SK-N-SH (cell line): ENCODE measurements around the gene ZDHHC14.

Experiments used
- CHD2 ChIP-seq: fragments of 150-350 bp; IDR thresholded peaks from 2 replicates; pipeline ENCODE4 v1.6.1; 2018; ENCODE audit warnings: low read length; ENCODE audit not compliant: partially characterized antibody
- EP300 ChIP-seq, 2 experiments: IDR thresholded peaks; 2 replicates each; pipeline versions ENCODE4 v1.4.0 to v1.6.1; 2012; ENCODE audit warnings: borderline replicate concordance in 1 of 2, low read depth in 1 of 2, low read length in 1 of 2
- EZH2phosphoT487 ChIP-seq: fragments of 200-600 bp; sonication (generic); IDR thresholded peaks from 2 replicates; pipeline ENCODE4 v1.6.1; 2017; ENCODE audit warnings: low read depth, mixed run types, mild to moderate bottlenecking, antibody characterized with exemption, moderate library complexity, borderline replicate concordance
- FOSL2 ChIP-seq: IDR thresholded peaks from 2 replicates; pipeline ENCODE4 v1.4.0; 2012; ENCODE audit warnings: low read depth, mild to moderate bottlenecking, moderate library complexity, borderline replicate concordance
- TF ChIP-seq, protein P1 (sequence below): IDR thresholded peaks from 2 replicates; pipeline ENCODE4; 2012
- TF ChIP-seq, protein P2 (sequence below): IDR thresholded peaks from 2 replicates; pipeline ENCODE4 v1.4.0; 2012; ENCODE audit warnings: low read depth, borderline replicate concordance
- TF ChIP-seq, protein P3 (sequence below): fragments of 200-600 bp; sonication (generic); IDR thresholded peaks from 2 replicates; pipeline ENCODE4 v1.6.1; 2017; ENCODE audit warnings: antibody characterized with exemption, mild to moderate bottlenecking, moderate library complexity
- TF ChIP-seq, protein P4 (sequence below): IDR thresholded peaks from 2 replicates; pipeline ENCODE4 v1.4.0; 2012; ENCODE audit warnings: low read depth, borderline replicate concordance
- TF ChIP-seq, protein P5 (sequence below): fragments of 150-350 bp; IDR thresholded peaks from 2 replicates; pipeline ENCODE4 v1.6.1; 2017; ENCODE audit warnings: antibody characterized with exemption, low read length, low read depth, borderline replicate concordance
- TF ChIP-seq, protein P6 (sequence below): IDR thresholded peaks from 2 replicates; pipeline ENCODE4 v1.6.1; 2012; ENCODE audit warnings: mild to moderate bottlenecking, low read depth, low read length, moderate library complexity
- TF ChIP-seq, protein P7 (sequence below): fragments of 150-350 bp; IDR thresholded peaks from 2 replicates; pipeline ENCODE4 v1.6.1; 2016; ENCODE audit warnings: mild to moderate bottlenecking, low read depth, low read length

DNA sequence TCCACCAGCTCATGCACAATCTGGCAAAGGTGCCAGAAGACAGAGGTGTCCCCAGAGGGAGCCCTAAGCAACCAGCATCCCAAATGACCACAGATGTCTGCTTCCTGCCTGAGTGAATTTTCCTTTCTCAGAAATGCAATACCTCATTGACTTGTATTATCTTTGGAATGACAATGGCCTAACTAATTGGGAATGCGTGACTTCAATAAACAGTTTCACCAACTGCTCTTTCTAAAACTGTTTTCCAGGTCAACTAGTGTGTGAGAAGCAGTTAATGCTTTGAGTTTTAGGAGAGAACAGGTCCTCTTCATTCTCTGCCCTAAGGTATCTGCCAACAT lies 333.1 kb downstream of the ZDHHC14 start:
- TF ChIP-seq CHD2, result no peak
- TF ChIP-seq, protein P1, sequence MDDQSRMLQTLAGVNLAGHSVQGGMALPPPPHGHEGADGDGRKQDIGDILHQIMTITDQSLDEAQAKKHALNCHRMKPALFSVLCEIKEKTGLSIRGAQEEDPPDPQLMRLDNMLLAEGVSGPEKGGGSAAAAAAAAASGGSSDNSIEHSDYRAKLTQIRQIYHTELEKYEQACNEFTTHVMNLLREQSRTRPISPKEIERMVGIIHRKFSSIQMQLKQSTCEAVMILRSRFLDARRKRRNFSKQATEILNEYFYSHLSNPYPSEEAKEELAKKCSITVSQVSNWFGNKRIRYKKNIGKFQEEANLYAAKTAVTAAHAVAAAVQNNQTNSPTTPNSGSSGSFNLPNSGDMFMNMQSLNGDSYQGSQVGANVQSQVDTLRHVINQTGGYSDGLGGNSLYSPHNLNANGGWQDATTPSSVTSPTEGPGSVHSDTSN, result no peak
- TF ChIP-seq, protein P2, sequence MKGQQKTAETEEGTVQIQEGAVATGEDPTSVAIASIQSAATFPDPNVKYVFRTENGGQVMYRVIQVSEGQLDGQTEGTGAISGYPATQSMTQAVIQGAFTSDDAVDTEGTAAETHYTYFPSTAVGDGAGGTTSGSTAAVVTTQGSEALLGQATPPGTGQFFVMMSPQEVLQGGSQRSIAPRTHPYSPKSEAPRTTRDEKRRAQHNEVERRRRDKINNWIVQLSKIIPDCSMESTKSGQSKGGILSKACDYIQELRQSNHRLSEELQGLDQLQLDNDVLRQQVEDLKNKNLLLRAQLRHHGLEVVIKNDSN, result no peak
- TF ChIP-seq, protein P3, sequence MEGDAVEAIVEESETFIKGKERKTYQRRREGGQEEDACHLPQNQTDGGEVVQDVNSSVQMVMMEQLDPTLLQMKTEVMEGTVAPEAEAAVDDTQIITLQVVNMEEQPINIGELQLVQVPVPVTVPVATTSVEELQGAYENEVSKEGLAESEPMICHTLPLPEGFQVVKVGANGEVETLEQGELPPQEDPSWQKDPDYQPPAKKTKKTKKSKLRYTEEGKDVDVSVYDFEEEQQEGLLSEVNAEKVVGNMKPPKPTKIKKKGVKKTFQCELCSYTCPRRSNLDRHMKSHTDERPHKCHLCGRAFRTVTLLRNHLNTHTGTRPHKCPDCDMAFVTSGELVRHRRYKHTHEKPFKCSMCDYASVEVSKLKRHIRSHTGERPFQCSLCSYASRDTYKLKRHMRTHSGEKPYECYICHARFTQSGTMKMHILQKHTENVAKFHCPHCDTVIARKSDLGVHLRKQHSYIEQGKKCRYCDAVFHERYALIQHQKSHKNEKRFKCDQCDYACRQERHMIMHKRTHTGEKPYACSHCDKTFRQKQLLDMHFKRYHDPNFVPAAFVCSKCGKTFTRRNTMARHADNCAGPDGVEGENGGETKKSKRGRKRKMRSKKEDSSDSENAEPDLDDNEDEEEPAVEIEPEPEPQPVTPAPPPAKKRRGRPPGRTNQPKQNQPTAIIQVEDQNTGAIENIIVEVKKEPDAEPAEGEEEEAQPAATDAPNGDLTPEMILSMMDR, result no peak
- TF ChIP-seq EP300 (IDR thresholded peaks at IDR 0.05; ENCODE audit: borderline replicate concordance in 1 of 2, low read depth in 1 of 2, low read length in 1 of 2), result no peak
- no peak for TF ChIP-seq EZH2phosphoT487
- TF ChIP-seq, protein P4, sequence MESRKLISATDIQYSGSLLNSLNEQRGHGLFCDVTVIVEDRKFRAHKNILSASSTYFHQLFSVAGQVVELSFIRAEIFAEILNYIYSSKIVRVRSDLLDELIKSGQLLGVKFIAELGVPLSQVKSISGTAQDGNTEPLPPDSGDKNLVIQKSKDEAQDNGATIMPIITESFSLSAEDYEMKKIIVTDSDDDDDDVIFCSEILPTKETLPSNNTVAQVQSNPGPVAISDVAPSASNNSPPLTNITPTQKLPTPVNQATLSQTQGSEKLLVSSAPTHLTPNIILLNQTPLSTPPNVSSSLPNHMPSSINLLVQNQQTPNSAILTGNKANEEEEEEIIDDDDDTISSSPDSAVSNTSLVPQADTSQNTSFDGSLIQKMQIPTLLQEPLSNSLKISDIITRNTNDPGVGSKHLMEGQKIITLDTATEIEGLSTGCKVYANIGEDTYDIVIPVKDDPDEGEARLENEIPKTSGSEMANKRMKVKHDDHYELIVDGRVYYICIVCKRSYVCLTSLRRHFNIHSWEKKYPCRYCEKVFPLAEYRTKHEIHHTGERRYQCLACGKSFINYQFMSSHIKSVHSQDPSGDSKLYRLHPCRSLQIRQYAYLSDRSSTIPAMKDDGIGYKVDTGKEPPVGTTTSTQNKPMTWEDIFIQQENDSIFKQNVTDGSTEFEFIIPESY, result no peak
- TF ChIP-seq, protein P5, sequence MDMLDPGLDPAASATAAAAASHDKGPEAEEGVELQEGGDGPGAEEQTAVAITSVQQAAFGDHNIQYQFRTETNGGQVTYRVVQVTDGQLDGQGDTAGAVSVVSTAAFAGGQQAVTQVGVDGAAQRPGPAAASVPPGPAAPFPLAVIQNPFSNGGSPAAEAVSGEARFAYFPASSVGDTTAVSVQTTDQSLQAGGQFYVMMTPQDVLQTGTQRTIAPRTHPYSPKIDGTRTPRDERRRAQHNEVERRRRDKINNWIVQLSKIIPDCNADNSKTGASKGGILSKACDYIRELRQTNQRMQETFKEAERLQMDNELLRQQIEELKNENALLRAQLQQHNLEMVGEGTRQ, result no peak
- TF ChIP-seq, protein P6, sequence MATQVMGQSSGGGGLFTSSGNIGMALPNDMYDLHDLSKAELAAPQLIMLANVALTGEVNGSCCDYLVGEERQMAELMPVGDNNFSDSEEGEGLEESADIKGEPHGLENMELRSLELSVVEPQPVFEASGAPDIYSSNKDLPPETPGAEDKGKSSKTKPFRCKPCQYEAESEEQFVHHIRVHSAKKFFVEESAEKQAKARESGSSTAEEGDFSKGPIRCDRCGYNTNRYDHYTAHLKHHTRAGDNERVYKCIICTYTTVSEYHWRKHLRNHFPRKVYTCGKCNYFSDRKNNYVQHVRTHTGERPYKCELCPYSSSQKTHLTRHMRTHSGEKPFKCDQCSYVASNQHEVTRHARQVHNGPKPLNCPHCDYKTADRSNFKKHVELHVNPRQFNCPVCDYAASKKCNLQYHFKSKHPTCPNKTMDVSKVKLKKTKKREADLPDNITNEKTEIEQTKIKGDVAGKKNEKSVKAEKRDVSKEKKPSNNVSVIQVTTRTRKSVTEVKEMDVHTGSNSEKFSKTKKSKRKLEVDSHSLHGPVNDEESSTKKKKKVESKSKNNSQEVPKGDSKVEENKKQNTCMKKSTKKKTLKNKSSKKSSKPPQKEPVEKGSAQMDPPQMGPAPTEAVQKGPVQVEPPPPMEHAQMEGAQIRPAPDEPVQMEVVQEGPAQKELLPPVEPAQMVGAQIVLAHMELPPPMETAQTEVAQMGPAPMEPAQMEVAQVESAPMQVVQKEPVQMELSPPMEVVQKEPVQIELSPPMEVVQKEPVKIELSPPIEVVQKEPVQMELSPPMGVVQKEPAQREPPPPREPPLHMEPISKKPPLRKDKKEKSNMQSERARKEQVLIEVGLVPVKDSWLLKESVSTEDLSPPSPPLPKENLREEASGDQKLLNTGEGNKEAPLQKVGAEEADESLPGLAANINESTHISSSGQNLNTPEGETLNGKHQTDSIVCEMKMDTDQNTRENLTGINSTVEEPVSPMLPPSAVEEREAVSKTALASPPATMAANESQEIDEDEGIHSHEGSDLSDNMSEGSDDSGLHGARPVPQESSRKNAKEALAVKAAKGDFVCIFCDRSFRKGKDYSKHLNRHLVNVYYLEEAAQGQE, result no peak
- no peak for TF ChIP-seq FOSL2
- TF ChIP-seq, protein P7, sequence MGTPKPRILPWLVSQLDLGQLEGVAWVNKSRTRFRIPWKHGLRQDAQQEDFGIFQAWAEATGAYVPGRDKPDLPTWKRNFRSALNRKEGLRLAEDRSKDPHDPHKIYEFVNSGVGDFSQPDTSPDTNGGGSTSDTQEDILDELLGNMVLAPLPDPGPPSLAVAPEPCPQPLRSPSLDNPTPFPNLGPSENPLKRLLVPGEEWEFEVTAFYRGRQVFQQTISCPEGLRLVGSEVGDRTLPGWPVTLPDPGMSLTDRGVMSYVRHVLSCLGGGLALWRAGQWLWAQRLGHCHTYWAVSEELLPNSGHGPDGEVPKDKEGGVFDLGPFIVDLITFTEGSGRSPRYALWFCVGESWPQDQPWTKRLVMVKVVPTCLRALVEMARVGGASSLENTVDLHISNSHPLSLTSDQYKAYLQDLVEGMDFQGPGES, result no peak
